K562 (cell line): ENCODE results near the gene WARS2. TPM values are rescaled to one million over a fixed set of nuclear protein-coding genes. Genes with fewer than 3 reads are reported as not detected.

Source experiments
- ATAC-seq: fragments of 200-7000 bp; cut with Tn5 transposase; 3 replicates; pipeline ENCODE4 v1.9.1; 2020; ENCODE audit warnings: moderate library complexity
- BruUV-seq: library from RNA; stranded (reverse); fragments of 400-500 nt; replicated peaks from 2 replicates; lab custom pipeline; 2021; lab: Mats Ljungman, UMichigan
- CTCF ChIA-PET: fragments of 300-600 bp; formaldehyde crosslinking; extraction: SDS; loops from one replicate; lab custom pipeline; 2021; ENCODE audit warnings: low intra/inter-chr PET ratio; lab: Yijun Ruan, JAX
- POLR2A ChIA-PET: fragments of 300-600, 350-650 bp; sonication (Branson Sonifier 250); formaldehyde crosslinking; extraction: SDS; loops from one replicate; lab custom pipeline; 2021; ENCODE audit warnings: antibody characterized with exemption, inconsistent platforms; lab: Yijun Ruan, JAX
- DNase-seq, 4 experiments: peaks; one replicate each; pipeline versions ENCODE4 v3.0.0 to v3.0.0-alpha.2; 2011 to 2018; ENCODE audit warnings: low spot score in 3 of 4, mixed read lengths in 3 of 4; ENCODE audit errors: extremely low read depth in 1 of 4
- FAIRE-seq: peaks from 2 replicates; lab custom pipeline; 2011; peaks lifted over from hg19 to GRCh38; lab: Jason Lieb, UNC
- H2AFZ ChIP-seq: 2 replicates; pipeline ENCODE4 v1.6.0; 2011; ENCODE audit warnings: low read depth, low read length, control low read depth, inconsistent platforms
- H3K27ac ChIP-seq: fragments of 200-600 bp; 3 replicates; pipeline ENCODE4 v1.8.0; 2011; ENCODE audit warnings: low read depth, mild to moderate bottlenecking, control low read depth, inconsistent platforms, low read length, moderate library complexity, mixed read lengths; ENCODE audit errors: extremely low read depth
- H3K27me3 ChIP-seq, 2 experiments: fragments of 300-600 bp in 1 of 2; 2 replicates in 1 of 2; 3 replicates in 1 of 2; pipeline versions ENCODE4 v1.6.0 to v1.8.0; 2011; ENCODE audit warnings: inconsistent platforms in 2 of 2, low read length in 2 of 2, mild to moderate bottlenecking in 1 of 2, mixed read lengths in 1 of 2, moderate library complexity in 1 of 2; ENCODE audit not compliant: control insufficient read depth in 2 of 2, insufficient read depth in 2 of 2
- H3K36me3 ChIP-seq: fragments of 300-600 bp; 3 replicates; pipeline ENCODE4 v1.8.0; 2011; ENCODE audit warnings: mild to moderate bottlenecking, low read length, inconsistent platforms; ENCODE audit not compliant: control insufficient read depth, insufficient read depth
- H3K4me1 ChIP-seq, 2 experiments: fragments of 200-600 bp in 1 of 2; replicated peaks in 1 of 2; 2 replicates in 1 of 2; 3 replicates in 1 of 2; pipeline versions ENCODE4 v1.5.1 to v1.8.0; 2011; ENCODE audit warnings: inconsistent platforms in 2 of 2, low read length in 2 of 2, mild to moderate bottlenecking in 1 of 2, mixed read lengths in 1 of 2, moderate library complexity in 1 of 2; ENCODE audit not compliant: control insufficient read depth in 2 of 2, insufficient read depth in 2 of 2
- H3K4me2 ChIP-seq: 2 replicates; pipeline ENCODE4 v1.6.1; 2011; ENCODE audit warnings: low read length, control low read depth, inconsistent platforms, mixed read lengths; ENCODE audit not compliant: insufficient read depth
- H3K4me3 ChIP-seq: fragments of 200-600 bp; sonication (generic), shearing (Covaris generic); 2 replicates; pipeline ENCODE4 v1.5.1; 2016; ENCODE audit warnings: control low read depth, inconsistent platforms
- H3K79me2 ChIP-seq: fragments of 200-600 bp; 3 replicates; pipeline ENCODE4 v1.8.0; 2011; ENCODE audit warnings: low read length, inconsistent platforms; ENCODE audit not compliant: control insufficient read depth, insufficient read depth
- H3K9ac ChIP-seq, 2 experiments: 2 replicates each; pipeline versions ENCODE4 v1.6.0 to v1.6.1; 2011; ENCODE audit warnings: low read depth in 2 of 2, low read length in 2 of 2, control low read depth in 1 of 2, inconsistent platforms in 1 of 2, mild to moderate bottlenecking in 1 of 2, mixed read lengths in 1 of 2; ENCODE audit not compliant: insufficient read depth in 1 of 2
- H3K9me1 ChIP-seq: one replicate; pipeline ENCODE4 v1.6.0; 2011; ENCODE audit warnings: inconsistent platforms, mild to moderate bottlenecking, low read length, moderate library complexity; ENCODE audit not compliant: control insufficient read depth, insufficient read depth
- H3K9me3 ChIP-seq: replicated peaks from 2 replicates; pipeline ENCODE4 v1.5.1; 2011; ENCODE audit warnings: low read depth, low read length, inconsistent platforms; ENCODE audit not compliant: control insufficient read depth, insufficient read depth
- H4K20me1 ChIP-seq: replicated peaks from 2 replicates; pipeline ENCODE4 v1.6.1; 2011; ENCODE audit warnings: low read length, inconsistent platforms, mixed read lengths; ENCODE audit not compliant: control insufficient read depth, insufficient read depth
- CBX8 ChIP-seq: fragments of 200-600 bp; sonication (generic); IDR thresholded peaks from 2 replicates; pipeline ENCODE4 v1.6.1; 2012; ENCODE audit warnings: borderline replicate concordance, mixed run types, low read depth, mild to moderate bottlenecking, moderate library complexity, mixed read lengths, low read length, control low read depth, inconsistent platforms; ENCODE audit not compliant: poor library complexity, severe bottlenecking; ENCODE audit errors: extremely low read depth
- RFX5 ChIP-seq: IDR thresholded peaks from 2 replicates; pipeline ENCODE4 v1.6.1; 2011; ENCODE audit warnings: low read depth, mild to moderate bottlenecking, improper control_type of control experiment, low read length
- USF1 ChIP-seq: sonication (generic); formaldehyde crosslinking; IDR thresholded peaks from 2 replicates; pipeline ENCODE4 v1.9.0; 2022; ENCODE audit warnings: mild to moderate bottlenecking, missing genetic modification reagents
- ZNF764 ChIP-seq: fragments of 250-450 bp; sonication (Bioruptor Pico); IDR thresholded peaks from 2 replicates; pipeline ENCODE4 v1.4.0; 2020; ENCODE audit warnings: low read depth, mild to moderate bottlenecking, moderate library complexity
- ZNF780A ChIP-seq: fragments of 250-450 bp; sonication (Bioruptor Pico); IDR thresholded peaks from 2 replicates; pipeline ENCODE4 v1.5.0; 2021; ENCODE audit warnings: mild to moderate bottlenecking
- WGBS: fragments of 100-300 bp; shearing (Covaris generic); methylation state at CpG from one replicate; pipeline ENCODE4 v1.1.6; 2016; ENCODE audit warnings: low coverage, mixed read lengths; ENCODE audit not compliant: insufficient coverage; ENCODE audit errors: missing lambda C conversion rate; 5-methylcytosine and 5-hydroxymethylcytosine counted together
- in situ Hi-C: fragments of 300-500 bp; cut with MboI; formaldehyde crosslinking; loops from 4 replicates; pipeline ENCODE4 v1.15.0; 2018; ENCODE audit warnings: inconsistent platforms, mixed read lengths
- intact Hi-C: fragments of 100-400 bp; cut with micrococcal nuclease; formaldehyde crosslinking; loops from 2 replicates; pipeline ENCODE4 v1.14.2; 2022
- polyA plus RNA-seq, 8 experiments: library from polyadenylated mRNA; depleted of rRNA in 4 of 8; stranded (reverse) in 5 of 8; unstranded in 3 of 8; fragments of >200 nt; fragmentation: Nextera tagmentation in 2 of 8; fragmentation: Illumina TruSeq in 1 of 8; extraction: Ambion mirVana in 2 of 8; extraction: Trizol in 1 of 8; gene quantifications; 2 replicates each; pipeline versions ENCODE4 v1.2.1 to v1.2.3, GENCODE V29; 2011 to 2014; ENCODE audit warnings: inconsistent platforms in 1 of 8, missing spikeins in 1 of 8
- total RNA-seq, 7 experiments: library from RNA; depleted of rRNA in 6 of 7; stranded (reverse); fragments of >200 nt in 6 of 7; fragmentation: Illumina TruSeq in 2 of 7; extraction: Trizol in 2 of 7; gene quantifications; 2 replicates each; pipeline versions ENCODE4 v1.2.1 to v1.2.3, GENCODE V29; 2011 to 2021; ENCODE audit warnings: low replicate concordance in 1 of 7
- TF ChIP-seq, protein P1 (sequence below): fragments of 250-450 bp; sonication (Bioruptor Pico); IDR thresholded peaks from 2 replicates; pipeline ENCODE4 v1.4.0; 2020

The WARS2 gene
- total and polyA plus RNA-seq, 9 of the 15 experiments (the other 6 are each of a cell fraction or from before 2014, with no cell fraction given): 5.7 to 18.0 (median 16.9) TPM

GRCh38 chr1:118992237-118992825 lies 148.1 kb downstream of the WARS2 start:
- Histone ChIP-seq H3K4me2 (no peak overlapping the region), H4K20me1 (no peaks in the 10 kb centered on the region), H3K36me3 (no peaks in the 10 kb centered on the region), H3K4me1 (peaks cover 0 to 14% of the 10 kb centered on the region in 2 experiments; a peak in 3 of 5 replicates), H3K27me3 (peaks cover 55 to 76% of the 10 kb centered on the region in 2 experiments), H3K27ac (no peak overlapping the region), H3K4me3 (no peak overlapping the region), H3K9me3 (no peaks in the 10 kb centered on the region), H3K9ac (no peak overlapping the region), H3K9me1 (no peaks in the 10 kb centered on the region), H2AFZ (no peak overlapping the region), H3K79me2 (no peaks in the 10 kb centered on the region)
- CTCF ChIA-PET: no interaction called here
- DNase-seq (no peak), FAIRE-seq (no peak), ATAC-seq (no peak)
- 21% methylated on average over 22 of the region's 22 CpGs for WGBS
- intact Hi-C loops (no loop called here), in situ Hi-C loops (no loop called here)
- POLR2A ChIA-PET: interaction anchor here (0.6 kb wide), 1 partner anchor 1127 kb away, joined by 3 read pairs; no protein-coding TSS in a partner anchor
- TF ChIP-seq USF1 (CRISPR knock-in tag) (no peak), ZNF780A (CRISPR knock-in tag) (no peak), ZNF764 (CRISPR knock-in tag) (no peak), CBX8 (peak; percentile 80), RFX5 (no peak)
- TF ChIP-seq, protein P1, sequence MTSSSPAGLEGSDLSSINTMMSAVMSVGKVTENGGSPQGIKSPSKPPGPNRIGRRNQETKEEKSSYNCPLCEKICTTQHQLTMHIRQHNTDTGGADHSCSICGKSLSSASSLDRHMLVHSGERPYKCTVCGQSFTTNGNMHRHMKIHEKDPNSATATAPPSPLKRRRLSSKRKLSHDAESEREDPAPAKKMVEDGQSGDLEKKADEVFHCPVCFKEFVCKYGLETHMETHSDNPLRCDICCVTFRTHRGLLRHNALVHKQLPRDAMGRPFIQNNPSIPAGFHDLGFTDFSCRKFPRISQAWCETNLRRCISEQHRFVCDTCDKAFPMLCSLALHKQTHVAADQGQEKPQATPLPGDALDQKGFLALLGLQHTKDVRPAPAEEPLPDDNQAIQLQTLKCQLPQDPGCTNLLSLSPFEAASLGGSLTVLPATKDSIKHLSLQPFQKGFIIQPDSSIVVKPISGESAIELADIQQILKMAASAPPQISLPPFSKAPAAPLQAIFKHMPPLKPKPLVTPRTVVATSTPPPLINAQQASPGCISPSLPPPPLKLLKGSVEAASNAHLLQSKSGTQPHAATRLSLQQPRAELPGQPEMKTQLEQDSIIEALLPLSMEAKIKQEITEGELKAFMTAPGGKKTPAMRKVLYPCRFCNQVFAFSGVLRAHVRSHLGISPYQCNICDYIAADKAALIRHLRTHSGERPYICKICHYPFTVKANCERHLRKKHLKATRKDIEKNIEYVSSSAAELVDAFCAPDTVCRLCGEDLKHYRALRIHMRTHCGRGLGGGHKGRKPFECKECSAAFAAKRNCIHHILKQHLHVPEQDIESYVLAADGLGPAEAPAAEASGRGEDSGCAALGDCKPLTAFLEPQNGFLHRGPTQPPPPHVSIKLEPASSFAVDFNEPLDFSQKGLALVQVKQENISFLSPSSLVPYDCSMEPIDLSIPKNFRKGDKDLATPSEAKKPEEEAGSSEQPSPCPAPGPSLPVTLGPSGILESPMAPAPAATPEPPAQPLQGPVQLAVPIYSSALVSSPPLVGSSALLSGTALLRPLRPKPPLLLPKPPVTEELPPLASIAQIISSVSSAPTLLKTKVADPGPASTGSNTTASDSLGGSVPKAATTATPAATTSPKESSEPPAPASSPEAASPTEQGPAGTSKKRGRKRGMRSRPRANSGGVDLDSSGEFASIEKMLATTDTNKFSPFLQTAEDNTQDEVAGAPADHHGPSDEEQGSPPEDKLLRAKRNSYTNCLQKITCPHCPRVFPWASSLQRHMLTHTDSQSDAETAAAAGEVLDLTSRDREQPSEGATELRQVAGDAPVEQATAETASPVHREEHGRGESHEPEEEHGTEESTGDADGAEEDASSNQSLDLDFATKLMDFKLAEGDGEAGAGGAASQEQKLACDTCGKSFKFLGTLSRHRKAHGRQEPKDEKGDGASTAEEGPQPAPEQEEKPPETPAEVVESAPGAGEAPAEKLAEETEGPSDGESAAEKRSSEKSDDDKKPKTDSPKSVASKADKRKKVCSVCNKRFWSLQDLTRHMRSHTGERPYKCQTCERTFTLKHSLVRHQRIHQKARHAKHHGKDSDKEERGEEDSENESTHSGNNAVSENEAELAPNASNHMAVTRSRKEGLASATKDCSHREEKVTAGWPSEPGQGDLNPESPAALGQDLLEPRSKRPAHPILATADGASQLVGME (CRISPR knock-in tag): no peak
- no TSS peak for BruUV-seq
